ENCODE data around the gene KRT13.

KRT13 gene

GRCh38 chr17:41520821-41521521 lies 15.6 kb upstream of the KRT13 start:
- DNase-seq (ENCODE audit: low read depth in 1 of 2, low spot score in 1 of 2) = no peak

DNA sequence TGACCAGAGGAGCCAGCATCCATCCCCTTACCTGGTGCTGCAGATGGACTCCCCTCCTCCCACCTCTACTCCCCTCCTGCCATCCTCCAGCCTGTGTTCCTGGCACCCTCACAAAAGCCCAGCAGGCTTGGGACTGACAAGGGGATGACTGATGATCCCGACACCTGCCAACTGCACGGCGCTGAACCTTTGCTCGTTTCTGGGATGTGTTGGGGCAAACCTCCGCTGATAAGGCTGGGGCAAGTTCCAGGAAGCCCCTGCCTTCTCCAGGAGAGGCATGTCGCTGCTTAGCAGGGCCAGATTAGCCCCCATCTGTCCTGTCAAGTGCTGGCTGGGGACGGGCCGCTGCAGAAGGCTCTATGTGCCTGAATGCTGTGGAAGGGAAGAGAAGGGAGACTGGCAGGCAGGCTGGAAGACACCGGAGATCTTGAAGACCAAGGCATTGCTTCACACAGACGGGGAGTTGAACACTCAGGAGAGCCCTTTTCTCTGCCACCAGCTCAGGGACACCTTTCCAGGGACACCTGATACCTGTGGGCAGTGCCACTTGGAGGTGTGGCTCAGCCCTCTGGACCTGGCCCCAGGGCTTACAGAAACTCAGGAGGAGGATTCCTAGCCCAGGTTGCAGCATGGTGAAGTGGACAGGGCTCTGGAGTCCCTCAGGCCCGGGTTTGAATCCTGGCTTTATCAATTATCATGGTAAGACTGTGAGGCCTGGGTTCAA lies 14.3 kb upstream of the KRT13 start:
- DNase-seq (ENCODE audit: low read depth in 1 of 2, low spot score in 1 of 2) = no peak

- no peak for DNase-seq (ENCODE audit: low read depth in 1 of 2, low spot score in 1 of 2)
These were observed 13.5 kb upstream of the KRT13 start, which contains the start of gene KRT15 for GRCh38 chr17:41518789-41519449. Gene KRT15 (minus strand): TSS chr17:41518890. CDS start chr17:41518827, 63 bp downstream.

- DNase-seq (ENCODE audit: low read depth in 1 of 2, low spot score in 1 of 2) = no peak
These were observed 12.6 kb upstream of the KRT13 start for GRCh38 chr17:41518031-41518430.

- no peak for DNase-seq (ENCODE audit: low read depth in 1 of 2, low spot score in 1 of 2)
These were observed 11.4 kb upstream of the KRT13 start for GRCh38 chr17:41516830-41517283.

DNA sequence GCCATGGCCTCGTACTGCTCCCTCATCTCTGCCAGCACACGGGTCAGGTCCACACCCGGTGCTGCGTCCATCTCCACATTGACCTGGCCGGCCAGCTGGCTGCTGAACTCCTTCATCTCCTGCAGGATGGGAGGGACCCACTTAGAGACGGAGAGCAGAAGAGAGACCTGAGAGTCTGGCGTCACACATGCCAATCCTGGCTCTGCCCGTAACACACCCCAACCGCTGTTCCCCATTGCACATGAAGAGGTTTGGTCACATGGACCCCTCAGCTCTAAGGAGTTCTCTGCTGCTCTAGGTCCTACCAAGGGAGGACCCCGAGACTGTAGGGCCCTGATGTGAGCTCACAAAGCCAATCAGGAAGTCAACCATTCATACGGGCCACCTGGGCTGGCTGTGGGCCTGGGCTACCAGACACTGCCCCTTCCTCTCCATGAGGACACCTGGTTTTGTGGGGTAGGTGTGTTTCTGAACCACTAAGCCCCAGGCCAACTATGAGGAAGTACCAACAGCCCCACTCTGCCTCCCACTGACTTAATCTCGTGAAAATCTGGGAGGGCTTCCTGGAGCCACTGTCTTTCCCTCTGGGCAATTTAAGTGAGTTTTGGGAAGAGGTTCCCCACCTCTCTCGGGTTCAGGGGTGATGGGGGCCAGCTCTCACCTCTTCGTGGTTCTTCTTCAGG lies 10.9 kb upstream of the KRT13 start:
- DNase-seq (ENCODE audit: low read depth in 1 of 2, low spot score in 1 of 2) = no peak

DNA sequence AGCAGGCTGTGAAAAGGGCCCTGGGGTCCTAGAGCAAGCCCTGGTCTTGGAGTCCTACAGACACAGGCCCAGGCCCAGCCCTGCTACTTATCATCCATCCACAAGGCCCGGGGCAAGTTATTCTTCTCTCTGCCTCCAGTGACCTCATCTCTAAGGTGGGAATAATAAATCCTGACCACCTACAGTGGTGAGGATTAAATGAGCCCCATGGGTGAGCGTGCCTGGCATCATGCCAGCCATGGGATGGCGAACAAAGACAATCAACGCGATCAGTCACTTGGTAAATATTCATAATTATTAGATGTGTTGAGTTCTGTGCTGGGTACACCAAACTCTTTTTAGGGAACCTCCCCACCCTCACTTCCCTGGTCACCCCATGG lies 7.7 kb upstream of the KRT13 start:
- no peak for DNase-seq (ENCODE audit: low read depth in 1 of 2, low spot score in 1 of 2)

DNA sequence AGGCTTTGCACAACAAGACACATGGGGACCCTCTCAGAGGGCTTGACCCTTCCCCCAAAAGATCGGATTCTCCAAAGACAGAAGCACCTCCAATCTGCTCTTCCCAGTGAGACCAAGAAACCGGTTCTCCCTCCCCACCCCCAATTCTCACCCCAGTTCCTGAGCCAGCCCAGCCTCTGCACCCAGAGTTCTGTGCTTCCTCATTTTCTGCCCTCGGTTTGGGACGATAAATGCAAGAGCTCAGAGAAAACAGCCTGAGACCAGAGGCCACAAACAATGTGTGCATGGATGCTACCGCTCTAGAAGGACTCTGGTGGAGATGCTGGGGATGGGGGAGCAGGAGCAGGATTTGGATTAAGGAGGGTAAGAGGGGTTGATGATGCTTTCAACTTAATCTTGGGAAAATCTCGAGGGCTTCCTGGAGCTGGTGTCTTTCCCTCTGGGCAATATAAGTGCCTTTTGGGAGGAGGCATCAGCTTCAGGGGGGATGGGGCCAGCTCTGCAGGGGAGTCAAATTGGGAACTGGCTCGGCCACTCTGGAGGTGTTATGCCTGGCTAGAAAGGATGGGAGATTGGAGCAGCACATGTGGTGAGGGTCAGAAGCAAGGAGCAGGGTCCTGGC lies 7.2 kb upstream of the KRT13 start:
- DNase-seq (ENCODE audit: low read depth in 1 of 2, low spot score in 1 of 2) = no peak

GRCh38 chr17:41511716-41512115 lies 6.3 kb upstream of the KRT13 start:
- DNase-seq (ENCODE audit: low read depth in 1 of 2, low spot score in 1 of 2) = no peak

- no peak for DNase-seq (ENCODE audit: low read depth in 1 of 2, low spot score in 1 of 2)
These were observed 5.7 kb upstream of the KRT13 start for GRCh38 chr17:41511116-41511515.

- DNase-seq (ENCODE audit: low read depth in 1 of 2, low spot score in 1 of 2) = no peak
These were observed 5.0 kb upstream of the KRT13 start for GRCh38 chr17:41510251-41511065.

DNA sequence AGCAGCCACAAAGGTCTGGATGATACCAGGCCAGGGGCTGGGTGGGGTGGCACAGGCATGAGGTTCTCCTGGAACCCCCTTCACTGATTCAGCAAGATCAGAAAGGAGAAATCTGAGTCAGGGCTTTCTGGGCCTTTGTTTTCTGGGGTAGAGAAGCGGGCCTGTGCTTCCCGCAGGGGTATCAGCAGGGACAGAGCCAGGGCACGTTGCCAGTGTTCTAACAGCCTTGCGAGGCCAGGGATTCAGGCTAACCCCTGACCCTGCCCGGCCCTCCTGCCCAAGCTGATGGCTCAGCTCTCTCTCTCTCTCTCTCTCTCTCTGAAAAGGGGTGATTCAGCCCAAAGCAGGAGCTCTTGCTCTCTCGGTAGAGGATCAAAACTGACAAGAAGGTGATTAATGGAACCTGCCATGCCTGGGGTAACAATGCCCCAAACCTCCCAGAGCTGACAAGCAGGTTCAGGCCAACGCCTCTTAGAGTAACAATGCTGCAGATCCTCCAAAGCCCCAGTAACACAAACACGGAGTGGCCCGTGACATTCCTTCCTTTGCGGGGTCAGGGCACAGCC lies 2.0 kb upstream of the KRT13 start:
- no peak for DNase-seq (ENCODE audit: low read depth in 1 of 2, low spot score in 1 of 2)

- no peak for DNase-seq (ENCODE audit: low read depth in 1 of 2, low spot score in 1 of 2)
These were observed 676 bp upstream of the KRT13 start for GRCh38 chr17:41505809-41506767.

DNA sequence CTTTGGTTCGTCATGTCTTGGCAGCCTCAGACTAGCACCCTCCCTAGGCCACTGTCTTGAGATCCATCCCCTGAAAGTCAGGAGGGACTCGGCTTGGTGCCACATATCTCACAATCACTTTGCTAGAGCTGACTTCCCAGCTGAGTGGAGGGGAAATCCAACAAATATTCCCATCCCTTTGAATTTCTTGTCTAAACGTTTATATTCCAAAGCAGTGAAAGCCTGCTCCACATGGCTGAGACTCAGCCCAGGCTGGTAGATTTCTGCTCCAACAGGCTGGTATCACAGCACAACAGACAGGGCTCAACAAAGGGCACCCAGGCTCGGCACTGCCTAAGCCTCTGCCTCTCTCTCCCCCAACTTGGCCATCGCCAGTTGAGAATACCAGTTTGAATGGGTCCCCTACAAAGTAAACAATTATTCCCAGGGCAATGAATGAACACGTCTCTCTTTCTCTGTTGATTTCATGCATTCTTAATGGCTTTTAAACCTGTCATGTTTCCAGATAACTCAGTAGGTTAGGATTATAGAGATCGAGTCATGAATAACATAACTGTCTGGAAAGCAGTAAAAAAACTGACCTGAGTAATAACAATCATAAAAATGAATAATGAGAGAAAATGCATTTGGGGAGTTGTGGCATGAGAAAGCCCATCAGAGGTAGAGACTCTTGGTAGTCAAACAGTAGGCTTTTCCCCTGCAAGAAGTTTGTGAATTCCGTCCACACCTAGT lies 1.0 kb downstream of the KRT13 start:
- DNase-seq (ENCODE audit: low read depth in 1 of 2, low spot score in 1 of 2) = no peak

DNA sequence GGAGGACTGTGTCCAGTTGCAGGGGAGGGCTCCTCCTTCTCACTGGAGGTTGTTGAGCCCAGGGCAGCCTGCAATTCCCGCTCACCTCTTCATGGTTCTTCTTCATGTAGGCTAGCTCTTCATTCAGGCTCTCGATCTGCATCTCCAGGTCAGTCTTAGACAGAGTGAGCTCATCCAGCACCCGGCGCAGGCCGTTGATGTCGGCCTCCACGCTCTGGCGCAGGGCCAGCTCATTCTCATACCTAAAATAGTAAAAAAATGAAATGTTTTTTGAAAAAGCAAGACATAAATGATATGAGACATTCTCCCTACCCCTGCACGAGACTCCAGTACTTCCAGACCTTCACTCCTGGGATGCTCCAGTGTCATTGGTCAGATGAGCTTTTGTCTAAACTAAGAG lies 2.2 kb downstream of the KRT13 start:
- DNase-seq (ENCODE audit: low read depth in 1 of 2, low spot score in 1 of 2) = no peak

GRCh38 chr17:41500131-41500911 lies 5.1 kb downstream of the KRT13 start:
- no peak for DNase-seq (ENCODE audit: low read depth in 1 of 2, low spot score in 1 of 2)

- DNase-seq (ENCODE audit: low read depth in 1 of 2, low spot score in 1 of 2) = no peak
These were observed 5.7 kb downstream of the KRT13 start for GRCh38 chr17:41499714-41500113.
